Measurements from ENCODE around the gene EPYC.

DNA sequence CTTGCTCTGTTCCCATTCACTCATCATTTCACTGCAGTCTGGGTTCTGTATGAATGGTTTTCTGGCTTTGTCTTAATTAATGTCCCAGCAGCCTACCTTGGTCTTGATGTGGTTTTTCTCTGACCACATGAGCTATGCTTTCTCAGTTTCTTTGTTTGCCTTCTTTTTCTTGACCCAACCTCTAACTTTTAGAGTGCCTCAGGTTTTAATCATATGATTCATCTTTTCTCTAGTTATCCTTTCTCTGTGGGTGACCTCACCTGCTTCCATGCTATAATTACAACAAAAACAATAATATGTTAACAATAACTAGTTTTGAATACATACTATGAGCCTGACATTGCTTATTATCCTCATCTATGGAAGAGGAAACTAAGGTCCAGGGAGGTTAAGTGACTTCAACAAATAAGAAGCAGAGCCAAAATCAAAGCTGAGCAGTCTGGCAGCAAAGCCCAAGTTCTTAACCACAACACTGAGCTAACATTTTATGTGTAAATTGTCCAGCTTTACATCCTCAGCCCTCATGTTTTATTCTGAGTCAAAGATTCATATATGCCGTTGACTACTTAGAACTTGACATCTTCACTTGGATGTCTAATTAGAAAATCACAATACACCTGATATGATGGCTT is 4.7 kb upstream of the EPYC start:
- TF ChIP-seq, protein P1, sequence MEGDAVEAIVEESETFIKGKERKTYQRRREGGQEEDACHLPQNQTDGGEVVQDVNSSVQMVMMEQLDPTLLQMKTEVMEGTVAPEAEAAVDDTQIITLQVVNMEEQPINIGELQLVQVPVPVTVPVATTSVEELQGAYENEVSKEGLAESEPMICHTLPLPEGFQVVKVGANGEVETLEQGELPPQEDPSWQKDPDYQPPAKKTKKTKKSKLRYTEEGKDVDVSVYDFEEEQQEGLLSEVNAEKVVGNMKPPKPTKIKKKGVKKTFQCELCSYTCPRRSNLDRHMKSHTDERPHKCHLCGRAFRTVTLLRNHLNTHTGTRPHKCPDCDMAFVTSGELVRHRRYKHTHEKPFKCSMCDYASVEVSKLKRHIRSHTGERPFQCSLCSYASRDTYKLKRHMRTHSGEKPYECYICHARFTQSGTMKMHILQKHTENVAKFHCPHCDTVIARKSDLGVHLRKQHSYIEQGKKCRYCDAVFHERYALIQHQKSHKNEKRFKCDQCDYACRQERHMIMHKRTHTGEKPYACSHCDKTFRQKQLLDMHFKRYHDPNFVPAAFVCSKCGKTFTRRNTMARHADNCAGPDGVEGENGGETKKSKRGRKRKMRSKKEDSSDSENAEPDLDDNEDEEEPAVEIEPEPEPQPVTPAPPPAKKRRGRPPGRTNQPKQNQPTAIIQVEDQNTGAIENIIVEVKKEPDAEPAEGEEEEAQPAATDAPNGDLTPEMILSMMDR (IDR thresholded peaks at IDR 0.05), result no peak
- no peak for TF ChIP-seq POLR2A (IDR thresholded peaks at IDR 0.05)
